ENCODE results near the gene GPRASP2.
"Not testable (repeated sequence)": the region's sequence is repeated elsewhere in the genome, so short reads cannot be mapped to it uniquely, and the experiment has no call there.

GPRASP2 gene

GRCh38 chrX:102712216-102712966 is at the start of gene GPRASP2:
TSS of gene GPRASP2 (plus strand) at chrX:102712448. CDS start at chrX:102714870, 2,422 bp downstream.
- peaks cover 23% of the 10 kb centered on the region for H3K4me1 Mint-ChIP-seq (ENCODE audit: low read depth)
- H3K27ac Mint-ChIP-seq, result peak within 1 kb of the TSS; percentile 49

GRCh38 chrX:102663820-102664219 is 48.4 kb upstream of the GPRASP2 start:
- H3K27me3 Mint-ChIP-seq, H3K27ac Mint-ChIP-seq, H3K9me3 Mint-ChIP-seq, H3K4me3 Mint-ChIP-seq: not testable (repeated sequence)
- Mint-ChIP-seq H3K4me1 (ENCODE audit: low read depth) (peaks cover 14% of the 10 kb centered on the region), H3K36me3 (ENCODE audit: low read depth) (peaks cover 26% of the 10 kb centered on the region)

More at GRCh38 chrX:102712216-102712966, at the start of gene GPRASP2:
- peaks cover 19% of the 10 kb centered on the region for H3K27me3 Mint-ChIP-seq
- no peaks in the 10 kb centered on the region for H3K9me3 Mint-ChIP-seq
- no peaks in the 10 kb centered on the region for H3K36me3 Mint-ChIP-seq (ENCODE audit: low read depth)
- H3K4me3 Mint-ChIP-seq, result peak within 1 kb of the TSS; percentile 75

GRCh38 chrX:102667034-102667433 is 45.2 kb upstream of the GPRASP2 start:
- H3K4me3 Mint-ChIP-seq, H3K27ac Mint-ChIP-seq: not testable (repeated sequence)

GRCh38 chrX:102669526-102669925 is 42.7 kb upstream of the GPRASP2 start:
- peaks cover 7% of the 10 kb centered on the region for H3K9me3 Mint-ChIP-seq

More at GRCh38 chrX:102667034-102667433, 45.2 kb upstream of the GPRASP2 start:
- not testable (repeated sequence) for H3K27me3 Mint-ChIP-seq; H3K9me3 Mint-ChIP-seq; H3K4me1 Mint-ChIP-seq (ENCODE audit: low read depth)
- peaks cover 29% of the 10 kb centered on the region for H3K36me3 Mint-ChIP-seq (ENCODE audit: low read depth)

GRCh38 chrX:102672856-102673255 is 39.4 kb upstream of the GPRASP2 start:
- Mint-ChIP-seq H3K4me1 (ENCODE audit: low read depth) (no peaks in the 10 kb centered on the region), H3K27me3 (no peaks in the 10 kb centered on the region), H3K4me3 (no peak overlapping the region), H3K27ac (no peak overlapping the region), H3K36me3 (ENCODE audit: low read depth) (peaks cover 13% of the 10 kb centered on the region), H3K9me3 (peaks cover 3% of the 10 kb centered on the region)

More at GRCh38 chrX:102669526-102669925, 42.7 kb upstream of the GPRASP2 start:
- H3K27ac Mint-ChIP-seq, result no peak overlapping the region
- no peak overlapping the region for H3K4me3 Mint-ChIP-seq
- peaks cover 22% of the 10 kb centered on the region for H3K36me3 Mint-ChIP-seq (ENCODE audit: low read depth)
- H3K27me3 Mint-ChIP-seq, result no peaks in the 10 kb centered on the region
- H3K4me1 Mint-ChIP-seq (ENCODE audit: low read depth), result peaks cover 3% of the 10 kb centered on the region

GRCh38 chrX:102677479-102677878 is 34.8 kb upstream of the GPRASP2 start:
- H3K27me3 Mint-ChIP-seq; H3K36me3 Mint-ChIP-seq (ENCODE audit: low read depth); H3K4me3 Mint-ChIP-seq; H3K27ac Mint-ChIP-seq; H3K9me3 Mint-ChIP-seq; H3K4me1 Mint-ChIP-seq (ENCODE audit: low read depth): not testable (repeated sequence)

- Mint-ChIP-seq H3K9me3 (peaks cover 5% of the 10 kb centered on the region), H3K4me3 (no peak overlapping the region), H3K4me1 (ENCODE audit: low read depth) (peaks cover 8% of the 10 kb centered on the region), H3K36me3 (ENCODE audit: low read depth) (peaks cover 16% of the 10 kb centered on the region), H3K27me3 (no peaks in the 10 kb centered on the region), H3K27ac (no peak overlapping the region)
Measured at GRCh38 chrX:102684772-102685520, 27.3 kb upstream of the GPRASP2 start.

GRCh38 chrX:102694749-102695148 is 17.5 kb upstream of the GPRASP2 start:
- Mint-ChIP-seq H3K4me3 (no peak overlapping the region), H3K36me3 (ENCODE audit: low read depth) (peaks cover 11% of the 10 kb centered on the region), H3K9me3 (peaks cover 4% of the 10 kb centered on the region), H3K27me3 (no peaks in the 10 kb centered on the region), H3K27ac (no peak overlapping the region), H3K4me1 (ENCODE audit: low read depth) (no peaks in the 10 kb centered on the region)

- no peaks in the 10 kb centered on the region for H3K27me3 Mint-ChIP-seq
- H3K36me3 Mint-ChIP-seq (ENCODE audit: low read depth), result peaks cover 4% of the 10 kb centered on the region
- H3K27ac Mint-ChIP-seq, result no peak overlapping the region
- H3K4me1 Mint-ChIP-seq (ENCODE audit: low read depth), result no peaks in the 10 kb centered on the region
- H3K4me3 Mint-ChIP-seq, result no peak overlapping the region
- no peaks in the 10 kb centered on the region for H3K9me3 Mint-ChIP-seq
Measured at GRCh38 chrX:102696306-102696705, 15.9 kb upstream of the GPRASP2 start.

GRCh38 chrX:102697494-102697893 is 14.8 kb upstream of the GPRASP2 start:
- Mint-ChIP-seq H3K4me1 (ENCODE audit: low read depth) (no peaks in the 10 kb centered on the region), H3K4me3 (no peak overlapping the region), H3K27ac (no peak overlapping the region), H3K36me3 (ENCODE audit: low read depth) (peaks cover 4% of the 10 kb centered on the region), H3K27me3 (no peaks in the 10 kb centered on the region), H3K9me3 (peaks cover 3% of the 10 kb centered on the region)

GRCh38 chrX:102708900-102709299 is 3.3 kb upstream of the GPRASP2 start:
- Mint-ChIP-seq H3K4me1 (ENCODE audit: low read depth) (peaks cover 23% of the 10 kb centered on the region), H3K27me3 (peaks cover 20% of the 10 kb centered on the region), H3K4me3 (no peak overlapping the region), H3K9me3 (no peaks in the 10 kb centered on the region), H3K27ac (no peak overlapping the region), H3K36me3 (ENCODE audit: low read depth) (no peaks in the 10 kb centered on the region)

GRCh38 chrX:102711872-102712215 is 404 bp upstream of the GPRASP2 start:
- Mint-ChIP-seq H3K27ac (no peak overlapping the region), H3K27me3 (peaks cover 19% of the 10 kb centered on the region), H3K9me3 (no peaks in the 10 kb centered on the region), H3K4me1 (ENCODE audit: low read depth) (peaks cover 23% of the 10 kb centered on the region), H3K4me3 (no peak overlapping the region), H3K36me3 (ENCODE audit: low read depth) (no peaks in the 10 kb centered on the region)

GRCh38 chrX:102712981-102713625 is 855 bp downstream of the GPRASP2 start:
- Mint-ChIP-seq H3K36me3 (ENCODE audit: low read depth) (no peaks in the 10 kb centered on the region), H3K9me3 (no peaks in the 10 kb centered on the region), H3K27me3 (peaks cover 17% of the 10 kb centered on the region), H3K4me3 (peak overlapping the region; percentile 75), H3K27ac (no peak overlapping the region), H3K4me1 (ENCODE audit: low read depth) (peaks cover 23% of the 10 kb centered on the region)

GRCh38 chrX:102714994-102715393 is 2.7 kb downstream of the GPRASP2 start:
- Mint-ChIP-seq H3K4me3 (no peak overlapping the region), H3K4me1 (ENCODE audit: low read depth) (peaks cover 10% of the 10 kb centered on the region), H3K27ac (no peak overlapping the region), H3K9me3 (no peaks in the 10 kb centered on the region), H3K36me3 (ENCODE audit: low read depth) (no peaks in the 10 kb centered on the region), H3K27me3 (peaks cover 9% of the 10 kb centered on the region)

GRCh38 chrX:102715967-102716366 is 3.7 kb downstream of the GPRASP2 start:
- Mint-ChIP-seq H3K27me3 (peaks cover 7% of the 10 kb centered on the region), H3K27ac (no peak overlapping the region), H3K9me3 (no peaks in the 10 kb centered on the region), H3K4me3 (no peak overlapping the region), H3K4me1 (ENCODE audit: low read depth) (peaks cover 19% of the 10 kb centered on the region), H3K36me3 (ENCODE audit: low read depth) (no peaks in the 10 kb centered on the region)

All from stimulated activated naive CD8-positive, alpha-beta T cell treated with anti-CD3 and anti-CD28 coated beads, Interleukin-15, Interleukin-2, amounts not matched to agents 100 ng/mL and 50 ng/mL, for 24 hours (primary cell).